Gastroesophageal sphincter (tissue), 4 donors: ENCODE results near the gene STPG2. TPM values are rescaled to one million over a fixed set of nuclear protein-coding genes. Genes with fewer than 3 reads are reported as not detected.

Source experiments
- ATAC-seq: fragments of 150-250 bp; one replicate; pipeline ENCODE4 v1.9.1; 2016; ENCODE audit warnings: mild to moderate bottlenecking, moderate library complexity
- H3K27ac ChIP-seq, 4 donors: fragments of 200-600 bp; sonication (generic) in 3 of 4; 1 replicate in 3 of 4; 2 replicates in 1 of 4; pipeline ENCODE4 v1.5.1; 2016 to 2019
- H3K27me3 ChIP-seq: fragments of 200-600 bp; sonication (generic); one replicate; pipeline ENCODE4 v1.5.1; 2019
- H3K36me3 ChIP-seq, 2 donors: fragments of 200-600 bp; sonication (generic); one replicate each; pipeline ENCODE4 v1.5.1; 2019; ENCODE audit warnings: control low read depth in 1 of 2
- H3K4me1 ChIP-seq, 3 donors: fragments of 200-600 bp; sonication (generic); 1 replicate in 2 of 3; 2 replicates in 1 of 3; pipeline ENCODE4 v1.5.1; 2016 to 2019; ENCODE audit warnings: control low read depth in 2 of 3
- H3K4me3 ChIP-seq, 2 donors: fragments of 200-600 bp; sonication (generic); one replicate each; pipeline ENCODE4 v1.5.1; 2019; ENCODE audit warnings: mild to moderate bottlenecking in 1 of 2, moderate library complexity in 1 of 2
- H3K9me3 ChIP-seq, 3 donors: fragments of 200-600 bp; sonication (generic); one replicate each; pipeline ENCODE4 v1.5.1; 2017 to 2019; ENCODE audit warnings: control low read depth in 2 of 3
- CTCF ChIP-seq, 4 experiments: fragments of 200-600 bp in 2 of 4; fragments of 450-650 bp in 2 of 4; sonication (generic) in 1 of 4; IDR thresholded peaks; one replicate each; pipeline ENCODE4 v1.5.1; 2017 to 2019; ENCODE audit warnings: antibody characterized with exemption in 4 of 4, mild to moderate bottlenecking in 2 of 4, moderate library complexity in 2 of 4
- EP300 ChIP-seq: sonication (generic); formaldehyde crosslinking; IDR thresholded peaks from one replicate; pipeline ENCODE4 v1.6.1; 2017; ENCODE audit warnings: antibody characterized with exemption, mild to moderate bottlenecking
- POLR2A ChIP-seq, 2 donors: fragments of 450-650 bp; IDR thresholded peaks; one replicate each; pipeline ENCODE4 v1.6.1; 2017; ENCODE audit warnings: antibody characterized with exemption in 2 of 2, mild to moderate bottlenecking in 2 of 2, moderate library complexity in 1 of 2
- POLR2AphosphoS5 ChIP-seq: sonication (generic); formaldehyde crosslinking; IDR thresholded peaks from one replicate; pipeline ENCODE4 v1.6.1; 2017; ENCODE audit warnings: antibody characterized with exemption
- WGBS, 2 donors: methylation state at CpG; one replicate each; pipeline ENCODE4 v1.1.5; 2018; ENCODE audit warnings: low coverage in 1 of 2; 5-methylcytosine and 5-hydroxymethylcytosine counted together
- total RNA-seq, 4 donors: library from RNA; depleted of rRNA; stranded (reverse); fragments of >200 nt; gene quantifications; one replicate each; pipeline ENCODE4 v1.1.0, GENCODE V29; 2016

Gene STPG2
- total RNA-seq, 4 donors from 2014 or later = 0.13 to 0.62 TPM; not detected in 2

DNA sequence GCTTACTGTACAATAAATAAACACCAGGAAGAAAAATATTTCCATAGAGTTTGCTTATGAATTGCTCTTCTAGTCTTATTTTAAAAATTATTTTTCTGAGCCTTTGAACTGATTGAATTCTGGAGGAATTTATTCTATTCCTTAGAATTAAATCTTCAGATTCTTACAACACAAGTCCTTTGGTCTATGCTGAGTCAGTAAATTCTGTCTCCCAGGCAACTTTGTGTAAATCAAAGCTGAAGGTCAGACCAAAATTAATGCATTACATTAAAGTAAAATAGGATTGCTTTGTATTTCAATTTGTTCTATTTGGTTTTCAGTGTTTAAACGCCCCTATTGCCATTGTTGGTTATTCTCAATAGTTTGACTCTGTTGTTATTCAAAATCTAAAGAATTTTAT lies 26.8 kb upstream of the STPG2 start:
- H3K4me3 ChIP-seq = no peak overlapping the region
- H3K27me3 ChIP-seq = no peaks in the 10 kb centered on the region
- no peak overlapping the region for H3K27ac ChIP-seq
- no peaks in the 10 kb centered on the region for H3K36me3 ChIP-seq
- no peaks in the 10 kb centered on the region for H3K9me3 ChIP-seq
- no peak for ATAC-seq
- H3K4me1 ChIP-seq = no peaks in the 10 kb centered on the region
- TF ChIP-seq POLR2AphosphoS5 (no peak), CTCF (IDR thresholded peaks at IDR 0.05) (no peak), EP300 (no peak), POLR2A (IDR thresholded peaks at IDR 0.05) (no peak)
- 31 to 40% methylated on average over 1 of the region's 1 CpG for WGBS, 2 donors

DNA sequence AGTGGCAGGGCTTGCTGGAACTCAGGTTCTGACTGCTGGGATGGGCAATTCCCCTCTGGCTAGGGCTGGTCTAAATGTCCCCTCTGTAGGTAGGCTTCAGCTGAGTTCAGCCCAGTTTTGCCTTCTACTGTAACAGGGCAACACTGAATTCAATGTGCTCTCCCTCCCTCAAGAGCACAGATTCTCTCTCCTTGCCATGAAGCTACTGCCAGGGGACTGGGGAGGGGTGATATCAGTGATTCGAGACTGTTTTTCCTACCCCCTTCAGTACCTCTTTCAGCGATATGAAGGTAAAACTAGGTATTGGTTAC lies 23.4 kb upstream of the STPG2 start:
- H3K36me3 ChIP-seq = no peaks in the 10 kb centered on the region
- WGBS, 2 donors = 100% methylated on average over 2 of the region's 2 CpGs
- H3K27ac ChIP-seq = no peak overlapping the region
- no peaks in the 10 kb centered on the region for H3K27me3 ChIP-seq
- no peak for ATAC-seq
- TF ChIP-seq EP300 (no peak), CTCF (IDR thresholded peaks at IDR 0.05) (no peak), POLR2A (IDR thresholded peaks at IDR 0.05) (no peak), POLR2AphosphoS5 (no peak)
- no peaks in the 10 kb centered on the region for H3K4me1 ChIP-seq
- no peak overlapping the region for H3K4me3 ChIP-seq
- H3K9me3 ChIP-seq = no peaks in the 10 kb centered on the region

DNA sequence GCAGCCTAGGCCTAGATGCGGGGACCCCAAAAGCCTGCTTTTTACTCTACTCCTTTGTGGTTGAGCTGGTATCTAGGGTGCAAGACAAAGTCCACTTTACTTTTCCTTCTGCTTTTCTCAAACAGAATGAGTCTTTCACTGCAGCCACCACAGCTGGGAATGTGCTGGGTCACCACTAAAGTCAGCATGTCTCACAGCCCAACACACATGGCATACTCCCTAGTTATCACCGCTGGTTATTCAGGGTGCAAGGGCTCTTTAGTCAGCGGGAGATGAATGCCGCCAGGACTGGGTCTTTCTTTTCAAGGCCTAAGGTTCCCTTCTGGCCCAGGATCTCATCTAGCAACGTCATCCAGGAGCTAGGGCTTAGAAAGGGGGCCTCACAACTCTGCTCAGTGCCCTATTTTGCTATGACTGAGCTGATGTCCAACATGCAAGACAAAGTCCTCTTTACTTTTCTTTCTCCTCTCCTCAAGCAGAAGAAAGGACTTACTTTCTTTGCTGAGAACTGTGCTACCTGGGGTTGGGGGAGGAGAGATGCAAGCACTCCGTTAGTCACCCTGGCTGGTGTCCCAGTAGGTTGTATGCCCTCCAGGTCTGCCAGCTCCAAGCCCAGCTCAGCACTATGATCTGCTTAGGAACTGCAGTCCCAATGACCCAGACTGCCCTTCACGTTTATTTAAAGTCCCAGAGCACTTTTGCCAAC lies 22.9 kb upstream of the STPG2 start:
- H3K4me3 ChIP-seq = no peak overlapping the region
- H3K27me3 ChIP-seq = no peaks in the 10 kb centered on the region
- ATAC-seq = peak; percentile 46
- H3K27ac ChIP-seq = no peak overlapping the region
- no peaks in the 10 kb centered on the region for H3K9me3 ChIP-seq
- H3K36me3 ChIP-seq = no peaks in the 10 kb centered on the region
- H3K4me1 ChIP-seq = no peaks in the 10 kb centered on the region
- TF ChIP-seq POLR2A (IDR thresholded peaks at IDR 0.05) = no peak
- TF ChIP-seq CTCF (IDR thresholded peaks at IDR 0.05) = no peak
- no peak for TF ChIP-seq EP300
- no peak for TF ChIP-seq POLR2AphosphoS5
- 60% methylated on average over 1 of the region's 7 CpGs; no CpG with 5 or more reads in 1 of the 2 donors for WGBS, 2 donors

- H3K36me3 ChIP-seq = no peaks in the 10 kb centered on the region
- no peaks in the 10 kb centered on the region for H3K9me3 ChIP-seq
- no peak for TF ChIP-seq POLR2A (IDR thresholded peaks at IDR 0.05)
- no peak for TF ChIP-seq POLR2AphosphoS5
- no peak for TF ChIP-seq CTCF (IDR thresholded peaks at IDR 0.05)
- TF ChIP-seq EP300 = no peak
- H3K4me1 ChIP-seq = no peaks in the 10 kb centered on the region
- no peak overlapping the region for H3K27ac ChIP-seq
- no peak overlapping the region for H3K4me3 ChIP-seq
- no CpG with 5 or more reads among the region's 3 CpGs for WGBS, 2 donors
- ATAC-seq = no peak
- H3K27me3 ChIP-seq = no peaks in the 10 kb centered on the region
Observed at GRCh38 chr4:98162696-98163095, 19.4 kb upstream of the STPG2 start.

DNA sequence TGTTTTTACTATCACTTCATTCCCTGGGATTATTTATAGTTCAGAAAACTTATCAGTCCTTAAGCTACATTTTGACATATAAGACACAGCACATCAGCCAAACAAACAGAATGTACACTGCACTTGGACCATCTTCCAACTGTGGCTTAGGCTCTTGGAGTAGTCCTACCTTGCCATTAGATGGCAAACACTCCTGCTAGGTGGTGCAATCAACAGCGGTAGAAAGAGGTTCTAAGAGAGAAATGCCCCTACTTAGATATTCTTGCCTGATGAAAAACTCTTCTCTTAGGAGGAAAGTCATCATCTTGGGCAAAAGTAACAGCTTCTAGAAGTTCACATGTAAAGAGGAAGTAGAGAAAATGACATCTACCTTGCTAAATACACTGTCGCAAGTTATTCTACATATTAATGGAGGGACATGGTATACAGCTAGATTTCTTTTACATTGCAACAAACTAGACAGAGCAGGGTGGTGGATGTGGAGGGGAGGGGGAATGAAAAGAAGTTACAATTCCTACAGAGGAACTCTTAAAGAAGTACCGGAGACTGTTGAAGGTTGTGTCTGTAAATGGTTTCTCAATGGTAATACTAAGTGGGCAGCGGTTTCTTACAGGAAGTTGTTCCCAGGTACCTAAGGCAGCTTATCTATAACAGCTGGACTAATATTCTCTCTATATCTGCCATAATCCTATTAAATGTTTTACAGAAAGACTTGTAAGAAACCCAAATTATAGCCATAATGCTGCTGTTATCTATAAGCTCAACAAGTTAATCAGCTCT lies 8.1 kb upstream of the STPG2 start:
- Histone ChIP-seq H3K4me3 (no peak overlapping the region), H3K9me3 (no peaks in the 10 kb centered on the region), H3K36me3 (no peaks in the 10 kb centered on the region), H3K27ac (no peak overlapping the region), H3K27me3 (peaks cover 4% of the 10 kb centered on the region), H3K4me1 (no peaks in the 10 kb centered on the region)
- no peak for ATAC-seq
- TF ChIP-seq EP300 (no peak), POLR2AphosphoS5 (no peak), CTCF (IDR thresholded peaks at IDR 0.05) (no peak), POLR2A (IDR thresholded peaks at IDR 0.05) (no peak)
- WGBS, 2 donors = 76 to 86% methylated on average over 4 of the region's 4 CpGs
